ENCODE data around the gene PIK3R4. TPM values are rescaled to one million over a fixed set of nuclear protein-coding genes. Genes with fewer than 3 reads are reported as not detected.

PIK3R4 gene
- 28.2 and 40.0 TPM in 2 replicates for total RNA-seq

GRCh38 chr3:130746246-130747039, at the start of gene PIK3R4:
Gene PIK3R4 (minus strand): TSS chr3:130746829. CDS start chr3:130745218, 1,611 bp downstream.
- peak; percentile 93 for DNase-seq (ENCODE audit: extremely low read depth, low read depth, low spot score)

- DNase-seq (ENCODE audit: extremely low read depth, low read depth, low spot score): no peak
Observed at GRCh38 chr3:130795396-130795795, 48.8 kb upstream of the PIK3R4 start.

GRCh38 chr3:130792246-130792645, 45.6 kb upstream of the PIK3R4 start:
- no peak for DNase-seq (ENCODE audit: extremely low read depth, low read depth, low spot score)

- DNase-seq (ENCODE audit: extremely low read depth, low read depth, low spot score): no peak
Observed at GRCh38 chr3:130789782-130790322, 43.2 kb upstream of the PIK3R4 start.

GRCh38 chr3:130787422-130788068, 40.9 kb upstream of the PIK3R4 start:
- DNase-seq (ENCODE audit: extremely low read depth, low read depth, low spot score): no peak

GRCh38 chr3:130786306-130786705, 39.7 kb upstream of the PIK3R4 start:
- DNase-seq (ENCODE audit: extremely low read depth, low read depth, low spot score): no peak

GRCh38 chr3:130783629-130784028, 37.0 kb upstream of the PIK3R4 start:
- DNase-seq (ENCODE audit: extremely low read depth, low read depth, low spot score): no peak

GRCh38 chr3:130779486-130779885, 32.9 kb upstream of the PIK3R4 start:
- no peak for DNase-seq (ENCODE audit: extremely low read depth, low read depth, low spot score)

GRCh38 chr3:130779031-130779430, 32.4 kb upstream of the PIK3R4 start:
- DNase-seq (ENCODE audit: extremely low read depth, low read depth, low spot score): no peak

- no peak for DNase-seq (ENCODE audit: extremely low read depth, low read depth, low spot score)
Observed at GRCh38 chr3:130773366-130773765, 26.7 kb upstream of the PIK3R4 start.

- DNase-seq (ENCODE audit: extremely low read depth, low read depth, low spot score): no peak
Observed at GRCh38 chr3:130772129-130772528, 25.5 kb upstream of the PIK3R4 start.

- no peak for DNase-seq (ENCODE audit: extremely low read depth, low read depth, low spot score)
Observed at GRCh38 chr3:130770644-130771043, 24.0 kb upstream of the PIK3R4 start.

GRCh38 chr3:130761730-130762311, 15.2 kb upstream of the PIK3R4 start:
- no peak for DNase-seq (ENCODE audit: extremely low read depth, low read depth, low spot score)

- DNase-seq (ENCODE audit: extremely low read depth, low read depth, low spot score): no peak
Observed at GRCh38 chr3:130760922-130761321, 14.3 kb upstream of the PIK3R4 start.

GRCh38 chr3:130759692-130760338, 13.2 kb upstream of the PIK3R4 start:
- DNase-seq (ENCODE audit: extremely low read depth, low read depth, low spot score): no peak

GRCh38 chr3:130758624-130759369, 12.2 kb upstream of the PIK3R4 start:
- no peak for DNase-seq (ENCODE audit: extremely low read depth, low read depth, low spot score)

GRCh38 chr3:130757611-130758150, 11.1 kb upstream of the PIK3R4 start:
- DNase-seq (ENCODE audit: extremely low read depth, low read depth, low spot score): no peak

- no peak for DNase-seq (ENCODE audit: extremely low read depth, low read depth, low spot score)
Observed at GRCh38 chr3:130755666-130756065, 9.0 kb upstream of the PIK3R4 start.

GRCh38 chr3:130748981-130749380, 2.4 kb upstream of the PIK3R4 start:
- DNase-seq (ENCODE audit: extremely low read depth, low read depth, low spot score): no peak

GRCh38 chr3:130748467-130748861, 1.8 kb upstream of the PIK3R4 start:
- no peak for DNase-seq (ENCODE audit: extremely low read depth, low read depth, low spot score)

Measured in glomerular endothelial cell (primary cell).